OCI-LY1 (cell line): Measurements from ENCODE around the gene C5orf46.

Experiments used
- EZH2 ChIP-seq: fragments of 200-600 bp; sonication (generic), shearing (Covaris generic); IDR thresholded peaks from 2 replicates; pipeline ENCODE4 v1.8.0; 2017; ENCODE audit warnings: borderline replicate concordance, mixed run types, mild to moderate bottlenecking, antibody characterized with exemption, low read length, moderate library complexity, mixed read lengths
- TF ChIP-seq, protein P1 (sequence below): fragments of 200-600 bp; sonication (generic), shearing (Covaris generic); IDR thresholded peaks from 2 replicates; pipeline ENCODE4 v1.5.1; 2017; ENCODE audit warnings: mild to moderate bottlenecking, antibody characterized with exemption, low read length, moderate library complexity, mixed read lengths

DNA sequence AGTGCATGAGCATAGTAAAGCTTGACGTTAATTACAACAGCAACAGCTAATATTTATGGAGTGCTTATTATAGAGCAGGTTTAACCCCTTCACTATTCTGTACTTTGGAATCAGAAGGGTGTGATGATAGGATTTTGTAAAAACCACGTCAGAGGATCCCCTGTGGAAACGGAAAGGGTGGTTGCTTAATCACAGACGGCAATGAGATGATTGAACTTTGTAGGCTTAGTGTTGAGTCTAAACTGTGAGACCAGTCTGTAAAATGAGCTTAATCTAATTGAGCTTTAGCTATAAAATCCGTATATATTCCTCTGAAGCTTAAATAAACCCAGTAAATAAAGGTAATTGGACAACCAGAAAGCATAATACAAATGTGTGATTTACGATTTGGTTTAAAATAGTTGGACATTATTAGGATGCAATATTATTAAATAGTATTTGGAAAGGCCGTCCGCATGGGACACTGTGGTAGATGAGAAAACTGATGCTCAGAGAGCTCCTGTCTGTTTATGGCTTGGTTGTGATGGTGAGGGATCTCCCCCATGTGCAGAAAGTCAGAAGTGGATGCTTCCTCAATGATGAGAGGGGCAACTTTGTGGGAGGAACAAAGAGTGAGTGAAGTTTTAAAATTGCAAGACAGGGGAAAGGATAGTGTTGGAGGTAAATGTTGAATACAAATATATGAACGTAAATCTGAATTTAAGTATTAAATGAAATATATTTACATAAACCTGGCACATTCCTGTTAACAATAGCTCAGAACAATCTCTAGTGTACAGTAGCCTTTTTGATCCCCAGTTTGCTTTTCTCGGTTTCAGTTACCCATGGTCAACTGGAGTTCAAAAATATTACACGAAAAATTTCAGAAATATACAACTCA, 51.2 kb downstream of the C5orf46 start:
- no peak for TF ChIP-seq EZH2
- TF ChIP-seq, protein P1, sequence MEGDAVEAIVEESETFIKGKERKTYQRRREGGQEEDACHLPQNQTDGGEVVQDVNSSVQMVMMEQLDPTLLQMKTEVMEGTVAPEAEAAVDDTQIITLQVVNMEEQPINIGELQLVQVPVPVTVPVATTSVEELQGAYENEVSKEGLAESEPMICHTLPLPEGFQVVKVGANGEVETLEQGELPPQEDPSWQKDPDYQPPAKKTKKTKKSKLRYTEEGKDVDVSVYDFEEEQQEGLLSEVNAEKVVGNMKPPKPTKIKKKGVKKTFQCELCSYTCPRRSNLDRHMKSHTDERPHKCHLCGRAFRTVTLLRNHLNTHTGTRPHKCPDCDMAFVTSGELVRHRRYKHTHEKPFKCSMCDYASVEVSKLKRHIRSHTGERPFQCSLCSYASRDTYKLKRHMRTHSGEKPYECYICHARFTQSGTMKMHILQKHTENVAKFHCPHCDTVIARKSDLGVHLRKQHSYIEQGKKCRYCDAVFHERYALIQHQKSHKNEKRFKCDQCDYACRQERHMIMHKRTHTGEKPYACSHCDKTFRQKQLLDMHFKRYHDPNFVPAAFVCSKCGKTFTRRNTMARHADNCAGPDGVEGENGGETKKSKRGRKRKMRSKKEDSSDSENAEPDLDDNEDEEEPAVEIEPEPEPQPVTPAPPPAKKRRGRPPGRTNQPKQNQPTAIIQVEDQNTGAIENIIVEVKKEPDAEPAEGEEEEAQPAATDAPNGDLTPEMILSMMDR: no peak
